GM19035 (cell line): Measurements from ENCODE around the gene MED20.
A peak's percentile ranks its signal among the peaks of the same experiment; 100 is the strongest.
"Not testable (repeated sequence)": the region's sequence is repeated elsewhere in the genome, so short reads cannot be mapped to it uniquely, and the experiment has no call there.

Source experiments
- ATAC-seq: cut with Tn5 transposase; IDR thresholded peaks from one replicate; pipeline ENCODE4 v1.9.1; 2021; ENCODE audit not compliant: unreplicated experiment

The MED20 gene, protein sequence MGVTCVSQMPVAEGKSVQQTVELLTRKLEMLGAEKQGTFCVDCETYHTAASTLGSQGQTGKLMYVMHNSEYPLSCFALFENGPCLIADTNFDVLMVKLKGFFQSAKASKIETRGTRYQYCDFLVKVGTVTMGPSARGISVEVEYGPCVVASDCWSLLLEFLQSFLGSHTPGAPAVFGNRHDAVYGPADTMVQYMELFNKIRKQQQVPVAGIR

DNA sequence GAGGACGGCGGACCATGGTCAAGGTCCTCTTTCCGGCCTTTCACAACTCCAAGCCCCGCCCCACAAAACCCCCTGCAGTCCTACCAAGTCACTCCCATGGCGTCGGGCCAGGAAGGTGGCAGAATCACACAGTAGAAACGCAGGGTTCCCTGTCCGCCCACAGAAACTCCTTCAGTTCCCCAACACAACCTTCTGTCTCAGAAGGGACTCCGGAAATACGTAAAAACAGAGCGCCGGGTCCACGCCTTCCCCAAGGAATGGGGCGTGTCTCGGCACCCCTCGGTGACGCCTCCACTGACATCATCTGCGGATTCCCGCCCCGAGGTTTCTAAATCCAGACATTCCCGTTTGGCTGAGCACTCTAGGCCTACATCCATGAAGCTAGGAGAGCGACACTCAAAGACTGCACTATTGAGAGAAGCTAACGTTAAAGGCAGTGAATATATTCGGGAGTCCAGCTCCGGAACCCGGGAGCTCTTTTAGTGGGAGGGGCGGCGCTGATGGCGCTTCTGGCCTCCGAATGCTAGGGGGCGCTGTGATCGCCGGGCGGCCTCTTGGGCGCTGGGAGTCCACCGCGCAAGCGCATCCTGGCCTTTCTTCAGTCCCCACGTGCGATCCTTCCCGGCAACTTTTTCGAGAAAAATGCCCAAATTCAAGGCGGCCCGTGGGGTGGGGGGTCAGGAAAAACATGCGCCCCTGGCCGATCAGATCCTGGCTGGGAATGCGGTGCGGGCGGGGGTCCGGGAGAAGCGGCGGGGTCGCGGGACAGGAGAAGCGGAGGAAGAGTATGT lies at the start of gene MED20, which contains the start of gene BYSL:
Gene MED20 (minus strand): TSS at position 219 of the 791 bp plus-strand sequence. CDS start 121 bp downstream, at position 98.
Gene BYSL (plus strand): TSS at position 579 of the 791 bp plus-strand sequence. CDS start 64 bp downstream, at position 643.
- peak; percentile 93 for ATAC-seq

DNA sequence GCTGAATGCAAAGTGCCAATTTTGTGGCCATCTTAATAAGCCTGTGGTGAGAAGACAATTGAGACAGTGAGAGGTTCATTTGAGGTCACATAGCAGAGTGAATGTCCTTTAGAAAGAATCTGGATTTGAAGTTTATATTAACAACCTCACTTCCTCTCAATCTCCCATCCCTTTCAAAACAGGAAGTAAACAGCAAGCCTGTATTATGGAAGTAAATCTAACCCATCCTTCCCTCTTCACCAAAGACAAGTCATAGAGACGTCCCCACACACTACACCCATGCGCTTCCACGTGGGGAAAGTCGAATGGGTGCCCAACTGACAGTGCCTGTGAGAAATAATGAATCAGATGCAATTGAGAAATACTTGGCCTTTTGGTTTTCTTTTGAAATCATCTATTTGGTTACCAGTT lies 49.5 kb upstream of the MED20 start:
- ATAC-seq, result no peak

DNA sequence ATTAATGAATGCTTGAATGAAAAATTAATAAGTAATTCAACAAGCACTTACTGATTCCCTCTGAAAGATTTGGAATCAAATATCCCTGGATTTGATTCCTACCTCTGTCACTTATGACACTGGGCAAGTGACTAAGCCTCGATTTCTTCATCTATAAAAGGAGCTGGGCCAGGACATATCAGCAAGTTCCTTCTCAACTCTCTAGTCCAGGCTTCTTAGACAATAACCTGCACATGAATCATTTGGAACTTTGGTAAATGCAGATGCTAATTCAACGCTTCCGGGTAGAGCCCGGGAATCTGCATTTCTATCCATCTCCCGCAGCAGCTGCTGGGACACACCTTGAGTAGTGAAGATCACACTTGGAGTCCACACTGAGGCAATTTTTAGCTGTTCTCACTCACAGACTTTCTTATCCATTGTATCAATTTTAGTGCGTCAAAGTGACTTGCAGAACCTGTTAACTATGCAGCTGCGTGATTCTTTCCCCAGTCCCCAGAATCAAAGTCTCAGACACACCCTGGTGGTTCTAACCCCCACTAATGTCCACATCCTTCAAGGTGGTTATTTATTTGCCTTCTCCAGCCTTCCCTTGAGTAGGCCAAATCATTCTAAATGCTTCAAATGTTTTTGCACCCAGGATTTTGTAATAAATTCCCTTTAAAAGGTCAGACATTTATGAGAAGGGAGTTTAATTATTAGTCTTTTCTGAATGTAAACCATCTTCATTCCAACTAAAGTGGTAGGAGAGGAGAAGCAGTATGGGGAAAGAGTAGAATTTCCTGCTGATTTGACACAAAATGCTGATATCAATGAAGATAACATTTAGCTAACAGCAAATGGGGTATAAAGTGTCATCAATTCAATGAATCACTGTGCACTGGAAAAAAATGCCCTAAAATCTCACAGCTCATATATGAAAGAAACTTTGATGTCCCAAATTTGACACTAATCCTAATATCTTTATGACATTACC lies 46.7 kb upstream of the MED20 start:
- no peak for ATAC-seq

DNA sequence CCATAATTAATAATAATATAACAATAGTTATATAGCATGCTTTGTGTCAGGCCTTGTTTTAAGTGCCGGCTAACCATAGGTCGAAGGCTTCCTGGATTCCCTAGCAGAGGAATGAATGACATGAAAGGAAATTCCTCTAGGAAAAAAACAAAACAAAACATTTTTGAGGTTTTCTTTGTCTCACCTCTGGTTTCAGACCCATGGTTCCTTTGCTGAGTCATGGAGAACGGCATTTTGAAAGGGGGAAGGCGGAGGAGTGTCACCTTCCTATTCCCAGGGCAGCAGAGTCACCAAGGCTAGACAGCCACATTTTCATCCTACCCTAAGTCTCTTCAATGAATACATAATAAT lies 46.0 kb upstream of the MED20 start:
- ATAC-seq, result no peak

DNA sequence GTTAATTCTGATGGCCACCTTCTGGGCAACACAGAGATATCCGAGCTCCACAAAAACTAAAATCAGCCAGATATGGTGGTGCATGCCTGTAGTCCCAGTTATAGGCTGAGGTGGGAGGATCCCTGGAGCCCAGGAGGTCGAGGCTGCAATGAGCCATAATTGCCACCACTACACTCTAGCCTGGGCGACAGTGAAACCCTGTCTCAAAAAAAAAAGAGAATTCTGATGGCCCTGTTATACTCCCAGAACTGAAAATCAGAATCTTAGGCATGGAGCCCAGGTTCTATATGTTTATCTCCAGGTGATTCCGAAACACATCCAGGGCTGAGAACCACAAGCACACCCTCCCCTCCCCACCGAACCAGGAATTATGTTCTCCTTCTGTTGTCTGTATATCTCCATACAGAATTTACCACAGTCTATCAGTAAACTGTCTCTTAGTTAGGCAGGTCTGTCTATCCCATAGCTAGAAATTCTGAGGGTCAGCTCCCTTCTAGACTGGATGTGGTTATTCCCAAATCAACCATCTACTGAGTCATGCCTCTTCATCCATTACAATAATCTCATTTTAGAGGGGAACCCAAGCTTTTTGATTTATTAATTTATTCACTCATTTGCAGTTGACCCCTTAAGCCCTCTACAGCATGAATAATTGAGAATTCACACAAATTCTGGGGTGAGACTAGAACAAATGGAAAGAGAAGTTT lies 45.4 kb upstream of the MED20 start:
- no peak for ATAC-seq

DNA sequence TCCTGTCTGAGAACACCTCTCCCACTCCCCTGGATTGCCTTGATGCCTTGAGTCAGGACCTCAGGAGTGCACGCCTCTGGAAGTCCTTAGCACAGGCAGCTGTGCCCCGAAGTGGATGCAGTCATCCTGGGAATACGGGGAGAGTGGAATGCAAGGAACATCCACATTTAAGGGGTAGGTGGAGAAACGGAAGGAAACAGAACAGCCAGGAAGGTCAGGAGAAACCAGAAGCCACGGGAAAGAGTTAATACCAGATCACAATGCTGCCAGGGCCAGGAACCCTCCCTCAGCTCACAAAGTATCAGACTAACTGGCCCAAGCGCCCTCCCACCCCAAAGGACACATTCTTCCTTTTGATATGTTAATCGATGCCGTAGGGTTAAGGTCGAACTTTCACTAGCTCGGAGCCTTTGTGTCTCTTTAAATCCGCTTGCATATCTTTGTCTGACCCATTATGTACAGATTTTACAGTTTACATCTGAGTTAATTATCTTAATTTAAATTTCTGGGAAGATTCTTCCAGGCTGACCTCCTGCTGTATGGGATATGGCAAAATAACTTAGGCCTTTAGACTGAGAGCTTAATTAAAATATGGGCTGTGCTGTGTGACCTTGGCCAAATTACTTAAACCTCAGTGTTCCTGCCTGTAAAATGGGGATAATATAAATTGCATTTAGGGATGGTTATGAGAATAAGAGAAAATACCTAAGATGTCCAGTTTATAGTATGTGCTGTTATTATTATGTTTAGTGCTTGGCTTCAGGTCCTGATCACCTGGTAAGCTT lies 44.7 kb upstream of the MED20 start:
- no peak for ATAC-seq

DNA sequence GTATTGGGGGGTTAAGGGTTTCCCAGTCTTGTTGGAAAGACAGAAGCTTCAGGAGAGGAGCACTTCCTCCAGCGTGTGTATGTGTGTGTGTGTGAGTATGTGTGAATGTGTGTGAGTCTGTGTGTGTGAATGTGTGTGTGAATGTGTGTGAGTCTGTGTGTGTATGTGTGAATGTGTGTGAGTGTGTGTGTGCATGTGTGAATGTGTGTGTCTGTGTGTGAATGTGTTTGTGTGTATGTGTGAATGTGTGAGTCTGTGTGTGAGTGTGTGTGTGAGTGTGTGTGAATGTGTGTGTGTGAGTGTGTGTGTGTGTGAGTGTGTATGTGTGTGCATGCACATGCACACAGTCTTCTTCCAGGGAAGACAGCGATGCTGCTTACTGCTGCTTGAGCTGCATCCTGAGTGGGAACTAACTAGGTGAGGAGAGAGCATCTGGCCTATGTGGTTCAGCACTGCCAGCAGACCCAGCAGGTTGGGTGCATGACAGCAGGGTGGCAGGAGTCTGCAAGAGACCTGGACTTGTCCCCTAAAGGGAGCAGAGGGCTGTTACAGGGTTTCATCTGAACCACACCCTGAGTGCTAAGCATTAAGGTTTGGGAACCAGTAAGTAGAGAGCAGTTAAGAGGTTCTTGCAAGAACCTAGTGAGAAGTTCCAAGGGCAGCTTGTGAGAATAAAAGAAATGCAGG lies 43.4 kb upstream of the MED20 start:
- ATAC-seq, result no peak

DNA sequence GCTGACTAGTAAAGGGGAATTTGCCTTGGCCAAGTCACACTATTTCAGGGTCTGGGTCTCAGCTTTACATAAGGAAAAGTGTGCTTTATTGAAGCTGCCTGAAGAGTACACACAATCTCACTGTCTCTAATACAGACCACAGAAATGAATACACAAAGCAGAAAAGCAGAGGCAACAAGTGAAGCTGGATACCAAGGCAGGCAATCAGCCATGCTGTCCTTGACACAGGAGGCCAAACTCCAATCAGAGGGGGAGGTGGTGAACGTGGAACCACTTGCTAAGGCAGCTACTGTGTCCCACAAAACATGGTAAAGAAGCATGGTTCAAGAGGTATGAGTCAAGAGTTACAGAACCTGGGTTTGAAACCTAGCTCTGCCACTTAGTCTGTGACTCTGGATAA lies 42.4 kb upstream of the MED20 start:
- ATAC-seq, result no peak

DNA sequence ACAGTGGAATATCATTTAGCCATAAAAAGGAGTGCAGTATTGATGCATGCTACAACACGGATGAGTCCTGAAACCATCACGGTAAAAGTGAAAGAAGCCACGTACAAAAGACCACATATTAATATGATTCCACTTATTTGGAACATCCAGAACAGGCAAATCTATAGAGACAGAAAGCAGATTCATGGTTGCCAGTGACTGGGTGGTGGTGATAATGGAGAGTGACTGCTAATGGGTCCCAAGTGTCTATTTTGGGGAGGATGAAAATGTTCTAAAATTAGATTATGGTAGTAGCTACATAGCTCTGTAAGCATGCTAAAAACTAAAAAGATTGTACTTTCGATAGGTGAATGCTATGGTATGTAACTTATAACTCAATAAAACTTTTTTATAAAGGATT lies 39.1 kb upstream of the MED20 start:
- ATAC-seq, result no peak

DNA sequence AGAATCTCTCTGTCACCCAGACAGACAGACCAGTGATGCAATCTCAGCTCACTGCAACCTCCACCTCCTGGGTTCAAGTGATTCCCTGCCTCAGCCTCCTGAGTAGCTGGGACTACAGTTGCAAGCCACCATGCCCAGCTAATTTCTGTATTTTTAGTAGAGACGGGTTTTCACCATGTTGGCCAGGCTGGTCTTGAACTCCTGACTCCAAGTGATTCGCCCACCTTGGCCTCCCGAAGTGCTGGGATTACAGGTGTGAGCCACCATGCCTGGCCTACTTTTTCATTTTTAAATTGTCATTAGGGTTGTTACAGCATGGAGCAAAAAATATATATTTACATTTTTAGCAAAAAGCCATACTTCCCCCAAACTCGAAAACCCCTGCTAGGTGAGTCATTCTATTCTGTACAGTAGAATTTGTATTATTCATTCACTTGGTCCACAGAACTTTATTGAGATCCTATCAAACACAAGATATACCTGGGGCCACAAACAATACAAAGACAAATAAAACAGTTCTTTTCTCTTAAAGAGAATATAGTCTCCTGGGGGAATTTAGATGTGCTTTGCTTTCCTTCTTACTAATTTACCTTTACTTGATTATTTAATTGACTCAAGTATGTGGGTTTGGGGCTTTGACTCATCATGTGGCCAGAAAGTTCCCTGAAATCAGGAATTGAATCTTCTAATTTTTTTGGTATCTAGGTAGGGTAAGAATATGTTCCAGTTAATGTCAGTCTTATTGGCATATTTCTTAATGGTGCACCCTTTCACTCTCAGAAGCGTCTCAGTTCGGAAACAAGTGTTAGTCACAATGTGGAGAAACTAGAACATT lies 37.3 kb upstream of the MED20 start:
- ATAC-seq, result no peak

DNA sequence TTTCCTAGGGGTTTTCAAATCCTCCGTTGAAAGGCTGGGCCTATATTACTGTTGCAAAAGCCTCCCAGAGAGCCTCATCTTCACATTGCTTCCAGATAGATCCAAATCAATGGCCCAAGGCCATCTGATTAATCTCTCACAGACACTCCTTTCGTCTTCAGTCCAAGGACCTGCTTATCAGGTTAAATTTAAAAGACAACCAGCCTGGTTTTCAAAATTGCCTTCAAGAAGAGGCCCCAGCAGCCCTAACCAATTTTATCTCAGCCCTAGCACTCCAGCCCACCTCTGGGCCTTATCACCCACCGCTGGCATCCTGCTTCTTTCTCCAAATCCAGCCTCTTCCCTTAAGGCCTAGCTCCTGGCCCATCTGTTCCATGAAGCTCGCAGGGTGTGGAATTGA lies 36.2 kb upstream of the MED20 start:
- ATAC-seq, result no peak

DNA sequence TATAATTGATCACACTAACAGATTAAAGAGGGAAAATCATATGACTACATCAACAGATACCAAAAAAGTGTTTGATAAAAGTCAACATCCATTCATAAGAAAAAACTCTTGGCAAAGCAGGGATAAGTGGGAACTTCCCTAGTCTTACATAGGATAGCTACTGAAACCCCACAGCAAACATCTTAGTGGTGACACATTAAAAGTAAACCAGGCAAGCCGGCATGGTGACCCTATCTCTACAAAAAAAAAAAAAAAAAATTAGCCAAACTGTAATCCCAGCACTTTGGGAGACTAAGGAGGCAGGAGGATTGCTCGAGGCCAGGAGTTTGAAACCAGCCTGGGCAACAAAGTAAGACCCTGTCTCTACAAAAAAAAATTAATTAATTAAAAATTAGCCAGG lies 34.5 kb upstream of the MED20 start:
- ATAC-seq, result no peak

DNA sequence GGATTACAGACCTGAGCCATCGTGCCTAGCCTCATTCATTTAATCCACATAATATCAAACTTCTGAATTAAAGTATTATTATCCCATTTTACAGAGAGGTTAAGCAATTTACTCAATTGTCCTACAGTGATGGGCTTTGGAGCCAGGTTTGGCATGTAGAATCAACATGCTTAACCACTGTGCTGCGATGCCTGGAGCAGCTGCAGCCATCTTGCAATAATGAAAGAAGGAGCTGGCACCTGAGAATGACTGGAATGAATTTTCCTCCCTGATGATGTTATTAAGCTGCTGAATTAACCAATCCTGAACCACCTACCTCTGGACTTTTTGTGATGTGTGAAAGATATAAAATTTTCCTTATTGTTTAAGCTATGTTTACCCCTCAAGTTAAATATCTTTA lies 33.7 kb upstream of the MED20 start:
- no peak for ATAC-seq

DNA sequence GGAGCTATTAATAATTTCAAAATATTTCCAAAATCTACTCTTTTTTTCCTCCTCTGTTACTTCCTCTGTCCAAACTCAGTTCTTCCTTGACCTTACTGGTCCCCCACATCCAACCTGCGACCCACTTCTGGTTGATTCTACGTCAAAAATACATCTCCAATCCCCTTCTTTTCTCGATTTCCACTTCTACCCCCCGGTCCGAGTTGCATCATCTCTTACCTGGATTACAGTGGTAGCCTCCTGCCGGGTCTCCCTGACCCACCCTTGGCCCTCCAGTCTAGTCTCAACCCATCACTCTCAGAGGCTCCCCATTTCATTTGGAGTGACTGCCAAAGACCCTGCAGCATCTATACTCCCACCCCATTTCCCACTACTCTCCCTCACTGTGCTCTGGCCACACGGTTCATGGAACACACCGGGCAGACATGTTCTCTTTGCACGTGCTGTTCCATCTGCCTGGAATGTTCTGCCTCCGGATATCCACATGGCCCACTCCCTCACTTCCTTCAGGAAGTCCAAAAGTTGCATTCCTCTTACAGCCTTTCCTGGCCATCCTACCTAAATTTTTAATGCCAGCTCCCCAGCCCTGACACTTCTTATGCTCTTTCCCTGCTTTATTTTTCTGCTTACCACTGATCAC lies 26.8 kb upstream of the MED20 start:
- ATAC-seq, result no peak

DNA sequence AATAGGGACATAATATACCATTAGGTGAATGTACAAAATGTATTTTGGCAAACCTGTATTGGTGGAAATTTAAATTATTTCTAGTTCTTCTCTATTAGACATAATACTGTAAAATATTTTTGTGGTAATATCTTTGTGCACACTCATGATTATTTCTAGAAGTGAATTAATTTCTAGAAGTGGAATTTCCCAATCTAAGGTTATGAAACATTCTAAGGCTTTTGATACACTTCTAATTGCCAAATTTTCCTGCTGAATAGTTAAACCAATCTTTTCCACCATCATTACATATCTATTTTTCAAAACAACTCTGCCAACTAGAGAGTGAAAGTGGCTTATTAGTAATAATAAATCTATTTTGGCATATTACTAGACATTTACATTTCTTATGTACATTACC lies 22.5 kb upstream of the MED20 start:
- no peak for ATAC-seq

DNA sequence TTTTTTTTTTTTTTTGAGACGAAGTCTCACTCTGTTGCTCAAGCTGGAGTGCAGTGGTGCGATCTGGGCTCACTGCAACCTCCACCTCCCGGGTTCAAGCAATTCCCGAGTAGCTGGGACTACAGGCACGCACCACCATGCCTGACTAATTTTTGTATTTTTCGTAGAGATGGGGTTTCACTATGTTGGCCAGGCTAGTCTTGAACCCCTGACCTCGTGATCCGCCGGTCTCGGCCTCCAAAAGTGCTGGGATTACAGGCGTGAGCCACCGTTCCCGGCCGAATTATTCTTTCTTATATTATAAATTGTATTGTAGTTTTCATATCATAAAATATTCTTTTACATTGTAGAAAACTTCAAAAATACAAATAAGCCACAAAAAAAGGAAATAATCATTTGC lies 21.9 kb upstream of the MED20 start:
- not testable (repeated sequence) for ATAC-seq

DNA sequence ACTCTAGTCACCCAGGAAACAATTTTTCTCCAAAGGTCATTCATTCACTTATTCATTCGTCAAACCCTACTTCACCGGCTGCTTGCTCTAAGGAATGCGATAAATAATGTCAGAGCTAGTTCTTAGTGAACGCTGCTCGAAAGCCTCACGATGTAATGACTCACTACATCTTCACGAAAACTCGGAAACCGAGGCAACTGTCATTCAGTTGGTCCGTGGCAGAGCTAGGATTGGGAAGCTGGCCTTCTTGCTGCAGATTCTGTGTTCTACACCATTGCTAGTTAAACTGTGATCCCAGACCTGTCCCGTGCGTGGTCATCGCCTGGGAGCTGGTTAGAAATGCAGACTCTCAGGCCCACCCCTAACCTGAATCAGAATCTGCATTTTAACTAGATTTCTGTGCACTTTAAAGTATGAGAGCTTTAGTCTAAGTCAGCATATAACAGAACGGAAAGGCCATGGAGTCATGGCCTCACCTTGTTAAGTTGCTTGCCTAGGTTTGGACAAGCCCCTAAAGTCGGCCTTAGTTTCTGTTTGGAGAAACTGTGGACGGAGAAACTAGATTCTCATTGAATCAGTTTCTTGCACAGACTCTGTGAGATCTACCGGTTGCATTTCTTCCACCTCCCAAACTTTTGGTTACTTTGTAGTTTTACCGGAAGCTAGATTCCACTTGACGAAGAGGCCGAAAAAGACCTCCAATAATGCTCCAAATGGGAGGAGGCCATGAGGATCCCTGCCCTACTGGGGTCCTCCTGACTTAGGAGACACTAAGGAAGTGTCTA lies 21.3 kb upstream of the MED20 start:
- ATAC-seq, result no peak
